Heart left ventricle (tissue), 16 donors: ENCODE results near the gene GRB14. TPM values are rescaled to one million over a fixed set of nuclear protein-coding genes. Genes with fewer than 3 reads are reported as not detected.
"Not testable (repeated sequence)": the region's sequence is repeated elsewhere in the genome, so short reads cannot be mapped to it uniquely, and the experiment has no call there.

ENCODE experiments used
- ATAC-seq, 4 donors: fragments of 200-7000 bp; cut with Tn5 transposase; one replicate each; pipeline ENCODE4 v1.9.1; 2020 to 2022; ENCODE audit warnings: moderate library complexity in 4 of 4, mild to moderate bottlenecking in 3 of 4, moderate number of reproducible peaks in 1 of 4
- DNase-seq, 5 donors: peaks; one replicate each; pipeline ENCODE4 v3.0.0-alpha.2; 2020
- H3K27ac ChIP-seq, 12 donors: fragments of 200-600 bp; sonication (generic) in 4 of 12; one replicate each; pipeline versions ENCODE4 v1.5.0 to v1.8.0; 2016 to 2022; ENCODE audit warnings: mild to moderate bottlenecking in 2 of 12
- H3K27me3 ChIP-seq, 9 donors: fragments of 200-600 bp; sonication (generic) in 2 of 9; one replicate each; pipeline versions ENCODE4 v1.5.1 to v1.8.0; 2016 to 2022; ENCODE audit warnings: mild to moderate bottlenecking in 3 of 9
- H3K36me3 ChIP-seq, 9 donors: fragments of 200-600 bp; sonication (generic) in 2 of 9; one replicate each; pipeline versions ENCODE4 v1.5.0 to v1.8.0; 2018 to 2022; ENCODE audit warnings: mild to moderate bottlenecking in 2 of 9
- H3K4me1 ChIP-seq, 12 donors: fragments of 200-600 bp; sonication (generic) in 4 of 12; one replicate each; pipeline versions ENCODE4 v1.5.0 to v1.8.0; 2016 to 2022; ENCODE audit warnings: mild to moderate bottlenecking in 3 of 12
- H3K4me3 ChIP-seq, 12 donors: fragments of 200-600 bp; sonication (generic) in 4 of 12; one replicate each; pipeline versions ENCODE4 v1.5.0 to v1.8.0; 2017 to 2022; ENCODE audit warnings: mild to moderate bottlenecking in 9 of 12, moderate library complexity in 4 of 12
- H3K9me3 ChIP-seq, 12 donors: fragments of 200-600 bp; sonication (generic) in 4 of 12; one replicate each; pipeline versions ENCODE4 v1.5.0 to v1.8.0; 2016 to 2022; ENCODE audit warnings: mild to moderate bottlenecking in 1 of 12
- CTCF ChIP-seq, 12 donors: fragments of 200-600 bp; sonication (generic) in 4 of 12; IDR thresholded peaks; one replicate each; pipeline versions ENCODE4 v1.5.0 to v1.8.0; 2018 to 2022; ENCODE audit warnings: antibody characterized with exemption in 12 of 12, mild to moderate bottlenecking in 5 of 12
- POLR2A ChIP-seq, 2 donors: fragments of 450-650 bp; IDR thresholded peaks; one replicate each; pipeline ENCODE4 v1.6.1; 2017; ENCODE audit warnings: antibody characterized with exemption in 2 of 2, mild to moderate bottlenecking in 2 of 2, moderate library complexity in 2 of 2
- WGBS, 4 donors: extraction: QIAGEN DNeasy Blood & Tissue Kit in 2 of 4; methylation state at CpG; one replicate each; pipeline versions ENCODE4 v1.1.5 to v1.1.7; 2013 to 2018; 5-methylcytosine and 5-hydroxymethylcytosine counted together
- intact Hi-C, 10 donors: fragments of 100-400 bp; cut with DNase I; formaldehyde crosslinking; loops; one replicate each; pipeline versions ENCODE4 v1.11.1 to v1.14.2; 2022
- polyA plus RNA-seq, 2 donors: library from polyadenylated mRNA; stranded (reverse); fragments of 200-250 nt; gene quantifications; one replicate each; pipeline ENCODE4 v1.2.3, GENCODE V29; 2013
- total RNA-seq, 9 donors: library from RNA; depleted of rRNA in 2 of 9; stranded (reverse); fragments of >200 nt in 2 of 9; fragmentation: NEBNext Ultra II Directional in 3 of 9; extraction: Animal tissue kit (Norgen Biotek cat#: 25700) in 3 of 9; gene quantifications; one replicate each; pipeline versions ENCODE4 v1.1.0 to v1.2.4, GENCODE V29; 2016 to 2023
- donor health status: ischemic (EF 13 %, LVEDD 7.1; RV severe dilation, severe dysfunction).
- donor health status: healthy with polysubstance abuse.
- donor health status: DM: no; HTN: yes; CAD: no.
- donor health status: DM: no; HTN: no; CAD: no.
- donor health status: ischemic (EF 25% LVEDD 6.9; RV normal size, moderate dysfunction).
- donor health status: ischemic (EF 25% LVEDD 5.7; RV mildly dilated, moderate dysfunction).
- donor health status: healthy.
- donor health status: DM: yes; HTN: yes; CAD: no.
- donor health status: ischemic (EF 35%, LVEDD 5.7; RV mildly dilated, moderate dysfunction).
- donor health status: nonischemic (EF 11% LVEDD 7.7; RV severe dilation, severe dysfunction).
- donor health status: DM: yes; HTN: yes; CAD: no.
- donor health status: PGD.
- donor health status: ischemic (EF 29% LVEDD 5.4; RV normal size, mild dysfunction).
- donor health status: nonischemic (EF 23%, LVEDD 6.1; RV moderate dilation, normal function).

GRB14 gene
- total and polyA plus RNA-seq, 11 donors: 2.7 to 42.3 (median 13.3) TPM

DNA sequence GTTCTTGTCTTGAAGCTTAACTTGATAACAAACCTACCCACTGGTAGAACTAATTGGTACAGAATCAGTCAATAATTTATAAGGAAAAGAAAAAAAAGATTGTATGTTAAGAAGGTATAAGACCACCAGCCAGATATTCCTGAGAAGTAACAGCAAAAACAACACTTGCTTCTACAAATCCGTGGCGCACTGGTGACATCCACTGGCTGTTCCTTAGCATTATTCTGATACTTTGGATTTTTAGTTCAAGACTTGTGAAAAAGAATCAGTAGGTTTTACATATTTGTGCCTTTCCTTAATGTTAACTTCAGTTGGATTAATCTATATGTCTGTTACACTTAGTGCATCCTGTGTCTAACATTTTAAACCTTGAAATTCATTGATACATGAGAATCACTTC, 141.8 kb downstream of the GRB14 start:
- WGBS, 4 donors: 33 to 40% (median 36%) methylated on average over 2 of the region's 2 CpGs
- H3K27me3 ChIP-seq: no peaks in the 10 kb centered on the region
- ATAC-seq: no peak
- TF ChIP-seq POLR2A (IDR thresholded peaks at IDR 0.05) (no peak), CTCF (IDR thresholded peaks at IDR 0.05) (peak; percentile 15 to 59 (median 47))
- intact Hi-C loops: loop anchor here in 5 of 10 donors (5.0 to 10.0 kb wide), 4 partner anchors 1135 to 1297 kb away; no protein-coding TSS in a partner anchor
- no peaks in the 10 kb centered on the region for H3K9me3 ChIP-seq
- no peak overlapping the region for H3K4me3 ChIP-seq
- peak in 1 of 5 donors; percentile 15 for DNase-seq
- H3K4me1 ChIP-seq: no peaks in the 10 kb centered on the region
- no peak overlapping the region for H3K27ac ChIP-seq
- no peaks in the 10 kb centered on the region for H3K36me3 ChIP-seq

DNA sequence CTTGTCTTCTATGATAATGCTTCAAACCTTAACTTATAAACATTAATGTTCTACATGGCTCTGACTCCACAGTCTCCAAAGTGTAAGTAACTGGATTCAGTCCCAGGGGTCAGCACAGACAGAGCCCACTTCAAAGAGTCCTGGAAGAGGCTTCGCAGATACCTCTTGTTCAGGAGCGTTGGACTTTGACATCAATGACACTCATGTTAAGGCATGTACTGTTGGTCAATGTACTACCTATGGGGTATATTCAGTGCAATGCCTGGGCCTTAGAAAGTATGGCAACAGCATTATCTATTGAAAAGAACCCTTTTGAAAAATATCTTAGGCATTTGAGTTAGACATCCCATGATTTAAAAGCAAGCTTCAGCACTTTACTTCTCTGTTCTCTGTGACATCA, 143.1 kb downstream of the GRB14 start:
- Histone ChIP-seq H3K9me3 (no peaks in the 10 kb centered on the region), H3K4me3 (no peak overlapping the region), H3K27ac (no peak overlapping the region), H3K36me3 (no peaks in the 10 kb centered on the region), H3K4me1 (no peaks in the 10 kb centered on the region), H3K27me3 (no peaks in the 10 kb centered on the region)
- intact Hi-C loops: loop anchor here in 5 of 10 donors (5.0 to 10.0 kb wide), 4 partner anchors 1133 to 1296 kb away; no protein-coding TSS in a partner anchor
- TF ChIP-seq POLR2A (IDR thresholded peaks at IDR 0.05): no peak
- no peak for TF ChIP-seq CTCF (IDR thresholded peaks at IDR 0.05)
- DNase-seq: no peak
- ATAC-seq: no peak
- 56 to 90% (median 81%) methylated on average over 2 of the region's 2 CpGs for WGBS, 4 donors

GRCh38 chr2:164474873-164475272, 146.4 kb downstream of the GRB14 start:
- Histone ChIP-seq H3K27me3 (no peaks in the 10 kb centered on the region), H3K4me3 (no peak overlapping the region), H3K27ac (no peak overlapping the region), H3K9me3 (no peaks in the 10 kb centered on the region), H3K4me1 (no peaks in the 10 kb centered on the region), H3K36me3 (no peaks in the 10 kb centered on the region)
- no peak for ATAC-seq
- DNase-seq: no peak
- intact Hi-C loops: loop anchor here in 5 of 10 donors (5.0 to 10.0 kb wide), 4 partner anchors 1130 to 1293 kb away; no protein-coding TSS in a partner anchor
- no peak for TF ChIP-seq CTCF (IDR thresholded peaks at IDR 0.05)
- no peak for TF ChIP-seq POLR2A (IDR thresholded peaks at IDR 0.05)

DNA sequence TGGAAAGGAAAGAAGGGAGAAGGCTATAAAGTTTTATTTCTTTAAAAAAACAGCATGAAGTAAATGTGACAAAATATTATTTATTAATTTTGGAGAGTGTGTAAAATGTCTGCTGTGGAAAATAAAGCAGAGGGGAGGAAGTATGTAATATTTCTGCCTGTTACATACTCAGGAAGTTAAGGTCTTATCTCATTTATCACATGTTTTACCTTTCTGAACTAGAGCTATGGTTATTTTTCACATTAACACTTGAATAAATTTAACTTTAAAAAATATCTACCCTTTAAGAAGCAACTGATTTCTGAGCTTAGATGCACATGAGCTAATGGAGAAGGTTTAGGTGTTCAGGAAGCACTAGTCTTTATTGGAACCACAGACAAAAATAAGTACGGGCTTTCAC, 148.3 kb downstream of the GRB14 start:
- Histone ChIP-seq H3K4me1 (no peaks in the 10 kb centered on the region), H3K9me3 (no peaks in the 10 kb centered on the region), H3K27ac (no peak overlapping the region), H3K36me3 (no peaks in the 10 kb centered on the region), H3K27me3 (no peaks in the 10 kb centered on the region), H3K4me3 (no peak overlapping the region)
- intact Hi-C loops: loop anchor here in 3 of 10 donors (10.0 kb wide), 2 partner anchors 1128 to 1288 kb away; no protein-coding TSS in a partner anchor
- DNase-seq (no peak), ATAC-seq (no peak)
- WGBS, 4 donors: 57 to 67% (median 62%) methylated on average over 1 of the region's 1 CpG
- TF ChIP-seq POLR2A (IDR thresholded peaks at IDR 0.05) (no peak), CTCF (IDR thresholded peaks at IDR 0.05) (no peak)

GRCh38 chr2:164465047-164465446, 156.2 kb downstream of the GRB14 start:
- H3K27ac ChIP-seq, H3K36me3 ChIP-seq, ATAC-seq, H3K27me3 ChIP-seq, H3K9me3 ChIP-seq, H3K4me1 ChIP-seq, intact Hi-C loops, DNase-seq, H3K4me3 ChIP-seq: not testable (repeated sequence)
- 84 to 96% (median 87%) methylated on average over 2 of the region's 2 CpGs for WGBS, 4 donors
